Upper lobe of right lung (tissue), 1 donor: ENCODE results near the gene ZNF532. TPM values are rescaled to one million over a fixed set of nuclear protein-coding genes. Genes with fewer than 3 reads are reported as not detected.
A peak's percentile ranks its signal among the peaks of the same experiment; 100 is the strongest.

Experiments
- ATAC-seq: fragments of 200-7000 bp; cut with Tn5 transposase; one replicate; pipeline ENCODE4 v1.9.1; 2020; ENCODE audit warnings: mild to moderate bottlenecking, moderate library complexity
- DNase-seq: peaks from one replicate; pipeline ENCODE4 v3.0.0-alpha.2; 2020
- H3K27ac ChIP-seq: fragments of 200-600 bp; one replicate; pipeline ENCODE4 v1.8.0; 2022
- H3K27me3 ChIP-seq: fragments of 200-600 bp; one replicate; pipeline ENCODE4 v1.8.0; 2022; ENCODE audit warnings: mild to moderate bottlenecking
- H3K36me3 ChIP-seq: fragments of 200-600 bp; one replicate; pipeline ENCODE4 v1.8.0; 2022
- H3K4me1 ChIP-seq: fragments of 200-600 bp; one replicate; pipeline ENCODE4 v1.8.0; 2022
- H3K4me3 ChIP-seq: fragments of 200-600 bp; one replicate; pipeline ENCODE4 v1.8.0; 2022; ENCODE audit warnings: mild to moderate bottlenecking
- H3K9me3 ChIP-seq: fragments of 200-600 bp; one replicate; pipeline ENCODE4 v1.8.0; 2022
- CTCF ChIP-seq: fragments of 200-600 bp; IDR thresholded peaks from one replicate; pipeline ENCODE4 v1.8.0; 2022; ENCODE audit warnings: antibody characterized with exemption
- intact Hi-C: fragments of 100-400 bp; cut with DNase I; formaldehyde crosslinking; loops from one replicate; pipeline ENCODE4 v1.11.0; 2022
- total RNA-seq: library from RNA; stranded (reverse); fragmentation: NEBNext Ultra II Directional; extraction: Animal tissue kit (Norgen Biotek cat#: 25700); gene quantifications from one replicate; pipeline ENCODE4 v1.2.1, GENCODE V29; 2021
- donor health status: DM: no; HTN: yes; CAD: no; lungs with severe emphysema.

The ZNF532 gene
- total RNA-seq, 1 donor from 2014 or later = 56.6 TPM

- TF ChIP-seq CTCF = no peak
- intact Hi-C loops = no loop called here
These were observed 127.9 kb downstream of the ZNF532 start for GRCh38 chr18:58992301-58993231.

GRCh38 chr18:58993260-58993659 is 128.6 kb downstream of the ZNF532 start:
- ATAC-seq (no peak), DNase-seq (no peak)
- intact Hi-C loops = no loop called here
- no peak for TF ChIP-seq CTCF
- Histone ChIP-seq H3K4me1 (peaks cover 24% of the 10 kb centered on the region), H3K27ac (peak overlapping the region; percentile 2), H3K27me3 (no peaks in the 10 kb centered on the region), H3K9me3 (no peaks in the 10 kb centered on the region), H3K36me3 (no peaks in the 10 kb centered on the region), H3K4me3 (no peak overlapping the region)

More at GRCh38 chr18:58992301-58993231, 127.9 kb downstream of the ZNF532 start:
- Histone ChIP-seq H3K4me3 (no peak overlapping the region), H3K36me3 (no peaks in the 10 kb centered on the region), H3K4me1 (peaks cover 24% of the 10 kb centered on the region), H3K9me3 (no peaks in the 10 kb centered on the region), H3K27me3 (no peaks in the 10 kb centered on the region), H3K27ac (no peak overlapping the region)
- DNase-seq (no peak), ATAC-seq (no peak)

- Histone ChIP-seq H3K27ac (peak overlapping the region; percentile 6), H3K36me3 (no peaks in the 10 kb centered on the region), H3K9me3 (no peaks in the 10 kb centered on the region), H3K4me3 (no peak overlapping the region), H3K4me1 (peaks cover 24% of the 10 kb centered on the region), H3K27me3 (no peaks in the 10 kb centered on the region)
- ATAC-seq (no peak), DNase-seq (no peak)
- intact Hi-C loops = no loop called here
- TF ChIP-seq CTCF = no peak
These were observed 131.0 kb downstream of the ZNF532 start for GRCh38 chr18:58995663-58996062.

- no peak overlapping the region for H3K27ac ChIP-seq
- intact Hi-C loops = no loop called here
- no peaks in the 10 kb centered on the region for H3K36me3 ChIP-seq
- no peaks in the 10 kb centered on the region for H3K9me3 ChIP-seq
- TF ChIP-seq CTCF = no peak
- H3K27me3 ChIP-seq = no peaks in the 10 kb centered on the region
- no peak for DNase-seq
- H3K4me1 ChIP-seq = peaks cover 24% of the 10 kb centered on the region
- no peak overlapping the region for H3K4me3 ChIP-seq
- ATAC-seq = no peak
These were observed 131.5 kb downstream of the ZNF532 start for GRCh38 chr18:58996131-58996641.

- Histone ChIP-seq H3K9me3 (no peaks in the 10 kb centered on the region), H3K27ac (peak overlapping the region; percentile 74), H3K36me3 (no peaks in the 10 kb centered on the region), H3K4me3 (no peak overlapping the region), H3K27me3 (no peaks in the 10 kb centered on the region), H3K4me1 (peaks cover 24% of the 10 kb centered on the region)
- no peak for TF ChIP-seq CTCF
- ATAC-seq = no peak
- intact Hi-C loops = no loop called here
- no peak for DNase-seq
These were observed 132.0 kb downstream of the ZNF532 start for GRCh38 chr18:58996696-58997095.
